ENCODE measurements around the gene STK32C. TPM values are rescaled to one million over a fixed set of nuclear protein-coding genes. Genes with fewer than 3 reads are reported as not detected.

The STK32C gene
- 15.7 and 17.3 TPM in 2 replicates for total RNA-seq
- long read RNA-seq: 0 reads

DNA sequence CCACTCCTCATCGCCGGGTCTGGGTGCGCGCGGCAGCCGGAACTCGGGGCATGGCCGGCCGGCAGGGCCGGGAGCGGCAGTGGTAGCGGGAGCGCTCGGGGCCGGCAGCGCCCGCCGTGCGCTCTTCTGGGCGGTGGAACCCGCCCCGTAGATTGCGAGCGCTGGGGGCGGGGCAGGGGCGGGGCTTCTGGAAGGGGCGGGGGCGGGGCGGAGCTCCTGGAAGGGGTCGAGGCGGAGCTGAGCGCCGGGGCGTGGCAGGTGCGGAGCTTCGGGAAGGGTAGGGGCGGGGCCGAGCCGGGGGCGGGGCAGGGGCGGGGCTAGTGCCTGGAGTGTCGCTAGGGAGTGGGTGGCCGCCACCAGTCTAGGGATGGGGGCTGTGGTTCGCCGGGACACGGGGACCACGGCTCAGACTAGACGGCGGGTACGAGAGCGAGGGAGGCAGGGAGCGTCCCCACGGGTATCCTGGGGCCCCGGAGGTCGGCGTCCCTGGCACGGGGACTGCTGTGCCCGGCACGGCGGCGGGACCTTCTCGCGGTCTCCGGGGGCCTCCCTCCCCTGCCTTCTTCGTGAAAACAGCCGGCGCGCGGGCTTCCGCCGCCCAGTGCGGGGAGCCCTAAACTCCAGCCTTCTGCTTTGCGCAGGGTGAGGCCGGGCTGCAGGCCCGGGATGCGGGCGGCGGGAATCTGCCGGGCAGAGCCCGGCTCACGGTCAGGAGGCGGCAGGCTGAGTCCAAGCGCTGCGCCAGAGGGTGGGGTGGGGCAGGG is at the start of gene STK32C:
TSS of gene STK32C (minus strand) at position 128 of the 764 bp plus-strand sequence. CDS start at position 11, 117 bp downstream.
- DNase-seq (ENCODE audit: extremely low spot score, unreplicated experiment): peak; percentile 96
- H3K9me3 Mint-ChIP-seq (ENCODE audit: unreplicated experiment): no peaks in the 10 kb centered on the region
- H3K4me1 Mint-ChIP-seq (ENCODE audit: unreplicated experiment): peaks cover 7% of the 10 kb centered on the region
- TF ChIP-seq, protein P1, sequence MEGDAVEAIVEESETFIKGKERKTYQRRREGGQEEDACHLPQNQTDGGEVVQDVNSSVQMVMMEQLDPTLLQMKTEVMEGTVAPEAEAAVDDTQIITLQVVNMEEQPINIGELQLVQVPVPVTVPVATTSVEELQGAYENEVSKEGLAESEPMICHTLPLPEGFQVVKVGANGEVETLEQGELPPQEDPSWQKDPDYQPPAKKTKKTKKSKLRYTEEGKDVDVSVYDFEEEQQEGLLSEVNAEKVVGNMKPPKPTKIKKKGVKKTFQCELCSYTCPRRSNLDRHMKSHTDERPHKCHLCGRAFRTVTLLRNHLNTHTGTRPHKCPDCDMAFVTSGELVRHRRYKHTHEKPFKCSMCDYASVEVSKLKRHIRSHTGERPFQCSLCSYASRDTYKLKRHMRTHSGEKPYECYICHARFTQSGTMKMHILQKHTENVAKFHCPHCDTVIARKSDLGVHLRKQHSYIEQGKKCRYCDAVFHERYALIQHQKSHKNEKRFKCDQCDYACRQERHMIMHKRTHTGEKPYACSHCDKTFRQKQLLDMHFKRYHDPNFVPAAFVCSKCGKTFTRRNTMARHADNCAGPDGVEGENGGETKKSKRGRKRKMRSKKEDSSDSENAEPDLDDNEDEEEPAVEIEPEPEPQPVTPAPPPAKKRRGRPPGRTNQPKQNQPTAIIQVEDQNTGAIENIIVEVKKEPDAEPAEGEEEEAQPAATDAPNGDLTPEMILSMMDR (IDR thresholded peaks at IDR 0.05): no peak
- peaks cover 5% of the 10 kb centered on the region for H3K36me3 Mint-ChIP-seq (ENCODE audit: unreplicated experiment)
- H3K4me3 Mint-ChIP-seq (ENCODE audit: unreplicated experiment): peak within 1 kb of the TSS; percentile 84
- H3K27ac Mint-ChIP-seq (ENCODE audit: unreplicated experiment): peak within 1 kb of the TSS; percentile 34
- H3K27me3 Mint-ChIP-seq (ENCODE audit: unreplicated experiment): no peaks in the 10 kb centered on the region

- no peak overlapping the region for H3K27ac Mint-ChIP-seq (ENCODE audit: unreplicated experiment)
- DNase-seq (ENCODE audit: extremely low spot score, unreplicated experiment): no peak
- H3K4me1 Mint-ChIP-seq (ENCODE audit: unreplicated experiment): no peaks in the 10 kb centered on the region
- H3K36me3 Mint-ChIP-seq (ENCODE audit: unreplicated experiment): peaks cover 10% of the 10 kb centered on the region
- TF ChIP-seq, protein P1 (IDR thresholded peaks at IDR 0.05): no peak
- H3K4me3 Mint-ChIP-seq (ENCODE audit: unreplicated experiment): no peak overlapping the region
- H3K27me3 Mint-ChIP-seq (ENCODE audit: unreplicated experiment): no peaks in the 10 kb centered on the region
- no peaks in the 10 kb centered on the region for H3K9me3 Mint-ChIP-seq (ENCODE audit: unreplicated experiment)
Observed at GRCh38 chr10:132356621-132357195, 49.0 kb upstream of the STK32C start.

GRCh38 chr10:132355754-132356153 is 48.0 kb upstream of the STK32C start:
- Mint-ChIP-seq H3K9me3 (ENCODE audit: unreplicated experiment) (no peaks in the 10 kb centered on the region), H3K36me3 (ENCODE audit: unreplicated experiment) (peaks cover 13% of the 10 kb centered on the region), H3K27ac (ENCODE audit: unreplicated experiment) (no peak overlapping the region), H3K4me3 (ENCODE audit: unreplicated experiment) (no peak overlapping the region), H3K4me1 (ENCODE audit: unreplicated experiment) (no peaks in the 10 kb centered on the region), H3K27me3 (ENCODE audit: unreplicated experiment) (no peaks in the 10 kb centered on the region)
- DNase-seq (ENCODE audit: extremely low spot score, unreplicated experiment): no peak
- TF ChIP-seq, protein P1 (IDR thresholded peaks at IDR 0.05): no peak

DNA sequence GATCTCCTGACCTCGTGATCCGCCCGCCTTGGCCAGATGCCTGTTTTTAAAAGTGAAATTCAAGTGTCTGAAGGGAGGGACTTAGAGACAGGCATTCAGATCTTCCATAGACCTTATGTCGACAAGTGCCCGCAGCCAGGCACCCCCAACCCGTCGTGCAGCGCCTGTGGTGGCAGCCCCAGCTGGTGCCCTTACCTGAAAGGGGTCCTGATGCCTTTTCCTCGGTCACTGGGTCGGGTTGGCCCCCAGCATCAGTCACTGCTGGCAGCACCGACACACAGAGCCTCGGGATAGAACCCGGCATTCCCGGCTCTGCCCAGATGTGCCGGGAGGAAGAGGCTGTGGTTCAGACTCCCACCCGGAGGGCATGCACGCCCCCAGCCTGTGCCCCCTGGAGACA is 47.5 kb upstream of the STK32C start:
- Mint-ChIP-seq H3K4me3 (ENCODE audit: unreplicated experiment) (no peak overlapping the region), H3K27ac (ENCODE audit: unreplicated experiment) (no peak overlapping the region), H3K4me1 (ENCODE audit: unreplicated experiment) (no peaks in the 10 kb centered on the region), H3K27me3 (ENCODE audit: unreplicated experiment) (no peaks in the 10 kb centered on the region), H3K36me3 (ENCODE audit: unreplicated experiment) (peaks cover 13% of the 10 kb centered on the region), H3K9me3 (ENCODE audit: unreplicated experiment) (no peaks in the 10 kb centered on the region)
- DNase-seq (ENCODE audit: extremely low spot score, unreplicated experiment): no peak
- TF ChIP-seq, protein P1 (IDR thresholded peaks at IDR 0.05): no peak

GRCh38 chr10:132354356-132355094 is 46.8 kb upstream of the STK32C start:
- no peak for DNase-seq (ENCODE audit: extremely low spot score, unreplicated experiment)
- no peaks in the 10 kb centered on the region for H3K27me3 Mint-ChIP-seq (ENCODE audit: unreplicated experiment)
- H3K4me1 Mint-ChIP-seq (ENCODE audit: unreplicated experiment): no peaks in the 10 kb centered on the region
- TF ChIP-seq, protein P1 (IDR thresholded peaks at IDR 0.05): no peak
- H3K9me3 Mint-ChIP-seq (ENCODE audit: unreplicated experiment): no peaks in the 10 kb centered on the region
- no peak overlapping the region for H3K27ac Mint-ChIP-seq (ENCODE audit: unreplicated experiment)
- H3K4me3 Mint-ChIP-seq (ENCODE audit: unreplicated experiment): no peak overlapping the region
- peaks cover 13% of the 10 kb centered on the region for H3K36me3 Mint-ChIP-seq (ENCODE audit: unreplicated experiment)
